Stimulated activated naive CD8-positive, alpha-beta T cell treated with anti-CD3 and anti-CD28 coated beads, Interleukin-15, Interleukin-2, amounts not matched to agents 100 U/mL and 50 U/mL, for 24 hours (primary cell): ENCODE data around the gene GJA8.
"Not testable (repeated sequence)": the region's sequence is repeated elsewhere in the genome, so short reads cannot be mapped to it uniquely, and the experiment has no call there.

Experiments used
- ATAC-seq: fragments of 150-1000 bp; cut with Tn5 transposase; one replicate; pipeline ENCODE4 v1.10.0; 2021
- DNase-seq: peaks from one replicate; pipeline ENCODE4 v3.0.0; 2021

The GJA8 gene

DNA sequence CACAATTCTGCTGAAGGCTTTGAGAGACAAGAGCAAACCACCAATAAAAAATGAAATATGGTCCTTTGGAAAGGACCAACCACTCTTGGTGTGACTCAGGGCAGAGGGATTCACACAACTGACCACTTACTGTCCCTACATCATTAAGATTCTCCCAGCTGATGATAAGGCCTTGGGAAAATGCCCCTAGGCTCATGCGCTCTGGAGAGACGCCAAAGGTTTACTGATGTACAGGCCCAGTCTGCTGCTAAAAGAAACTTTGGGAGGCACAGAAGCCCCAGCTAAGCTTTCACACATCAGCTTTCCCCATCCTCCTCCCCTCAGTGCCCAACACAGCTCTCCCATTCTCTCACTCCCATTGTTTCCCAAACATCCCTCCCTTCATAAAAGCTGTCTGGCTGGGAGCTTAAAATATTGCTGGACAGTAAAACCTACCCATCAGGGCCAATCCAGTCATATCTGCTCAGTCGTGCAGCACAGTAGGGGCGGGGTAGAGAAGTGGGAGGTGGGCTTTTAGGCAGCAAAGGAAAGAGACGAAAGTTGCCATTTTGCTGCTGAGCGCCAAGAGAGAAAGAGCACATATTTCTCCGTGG, at the start of gene GJA8:
Gene GJA8, plus strand, starts transcription at position 543 of the 593 bp plus-strand sequence. CDS start 5,161 bp downstream, outside the sequence.
- ATAC-seq (no peak), DNase-seq (no peak)

DNA sequence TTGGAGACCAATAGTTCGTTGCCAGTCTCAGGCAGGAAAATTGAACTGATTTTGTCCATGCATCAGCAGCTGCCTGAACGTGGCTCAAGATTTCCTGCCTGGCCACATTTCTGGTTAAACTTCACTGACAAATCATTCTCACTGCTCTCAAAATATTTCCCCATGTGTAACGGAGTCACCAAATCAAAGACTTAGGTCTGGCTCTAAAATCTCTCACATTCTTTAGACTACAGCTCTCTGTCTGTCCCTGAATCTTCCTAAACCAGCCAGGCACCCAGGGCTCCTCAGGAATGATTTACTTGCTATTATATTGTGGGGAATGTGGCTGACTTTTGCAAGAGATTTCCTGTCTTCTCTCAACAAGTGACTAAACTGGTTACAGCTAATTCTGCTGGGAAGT, 49.2 kb upstream of the GJA8 start:
- DNase-seq, result no peak
- no peak for ATAC-seq

DNA sequence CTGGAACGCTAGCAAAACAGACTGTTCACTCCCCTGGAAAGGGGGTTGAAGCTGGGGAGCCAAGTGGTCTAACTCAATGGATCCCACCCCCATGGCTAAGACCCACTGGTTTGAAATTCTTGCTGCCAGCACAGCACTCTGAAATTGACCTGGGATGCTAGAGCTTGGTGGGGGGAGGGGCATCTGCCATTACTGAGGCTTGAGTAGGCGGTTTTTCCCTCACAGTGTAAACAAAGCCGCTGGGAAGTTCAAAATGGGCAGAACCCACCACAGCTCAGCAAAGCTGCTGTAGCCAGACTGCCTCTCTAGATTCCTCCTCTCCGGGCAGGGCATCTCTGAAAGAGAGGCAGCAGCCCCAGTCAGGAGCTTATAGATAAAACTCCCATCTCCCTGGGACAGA, 47.6 kb upstream of the GJA8 start:
- not testable (repeated sequence) for DNase-seq, ATAC-seq

DNA sequence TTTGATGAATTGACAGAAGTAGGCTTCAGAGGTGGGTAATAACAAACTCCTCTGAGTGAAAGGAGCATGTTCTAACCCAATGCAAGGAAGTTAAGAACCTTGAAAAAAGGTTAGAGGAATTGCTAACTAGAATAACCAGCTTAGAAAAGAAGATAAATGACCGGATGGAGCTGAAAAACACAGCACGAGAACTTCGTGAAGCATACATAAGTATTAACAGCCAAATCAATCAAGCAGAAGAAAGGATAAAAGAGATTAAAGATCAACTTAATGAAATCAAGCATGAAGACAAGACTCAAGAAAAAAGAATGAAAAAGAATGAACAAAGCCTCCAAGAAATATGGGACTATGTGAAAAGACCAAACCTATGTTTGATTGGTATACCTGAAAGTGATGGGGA, 46.6 kb upstream of the GJA8 start:
- not testable (repeated sequence) for ATAC-seq, DNase-seq

DNA sequence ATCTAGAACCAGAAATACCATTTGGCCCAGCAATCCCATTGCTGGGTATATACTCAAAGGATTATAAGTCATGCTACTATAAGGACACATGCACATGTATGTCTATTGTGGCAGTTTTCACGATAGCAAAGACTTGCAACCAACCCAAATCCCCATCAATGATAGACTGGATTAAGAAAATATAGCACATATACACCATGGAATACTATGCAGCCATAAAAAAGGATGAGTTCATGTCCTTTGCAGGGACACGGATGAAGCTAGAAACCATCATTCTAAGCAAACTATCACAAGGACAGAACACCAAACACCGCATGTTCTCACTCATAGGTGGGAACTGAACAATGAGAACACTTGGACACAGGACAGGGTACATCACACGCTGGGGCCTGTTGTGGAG, 35.4 kb upstream of the GJA8 start:
- not testable (repeated sequence) for ATAC-seq, DNase-seq

DNA sequence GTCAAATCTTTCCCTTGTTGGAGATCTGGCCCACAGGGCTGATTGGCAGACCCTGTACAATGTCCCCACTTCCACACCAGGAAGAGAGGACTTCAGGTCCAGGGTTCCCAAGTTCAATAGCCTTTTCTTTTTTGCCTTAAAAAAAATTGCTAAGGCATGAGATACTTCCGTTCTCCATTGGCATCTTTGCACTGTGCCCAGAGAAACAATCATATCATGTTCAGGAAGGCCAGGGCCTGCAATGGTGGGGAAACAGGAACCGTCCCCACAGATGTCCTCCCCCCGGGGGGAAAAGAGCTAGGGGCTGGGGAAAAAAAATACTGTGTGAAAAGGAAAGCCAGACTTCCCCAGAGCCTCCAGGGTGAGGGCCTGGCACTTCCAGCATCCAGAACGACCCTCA, 24.6 kb upstream of the GJA8 start:
- ATAC-seq, result no peak
- no peak for DNase-seq

DNA sequence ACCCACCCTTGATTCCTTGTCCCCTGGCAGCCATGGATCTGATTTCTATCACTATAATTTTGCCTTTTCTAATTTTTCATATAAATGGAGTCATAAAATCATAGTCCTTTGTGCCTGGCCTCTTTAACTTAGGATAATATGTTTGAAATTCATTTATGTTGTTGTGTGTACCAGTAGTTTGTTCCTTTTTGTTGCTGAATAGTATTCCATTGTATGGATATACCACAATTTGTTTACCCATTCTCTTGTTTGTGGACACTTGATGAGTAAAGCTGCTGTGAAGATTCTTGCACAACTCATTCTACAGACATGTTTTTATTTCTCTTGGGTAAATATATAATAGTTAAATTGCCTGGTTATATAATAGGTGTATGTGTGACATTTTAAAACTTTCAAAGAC, 22.7 kb upstream of the GJA8 start:
- ATAC-seq, result no peak

DNA sequence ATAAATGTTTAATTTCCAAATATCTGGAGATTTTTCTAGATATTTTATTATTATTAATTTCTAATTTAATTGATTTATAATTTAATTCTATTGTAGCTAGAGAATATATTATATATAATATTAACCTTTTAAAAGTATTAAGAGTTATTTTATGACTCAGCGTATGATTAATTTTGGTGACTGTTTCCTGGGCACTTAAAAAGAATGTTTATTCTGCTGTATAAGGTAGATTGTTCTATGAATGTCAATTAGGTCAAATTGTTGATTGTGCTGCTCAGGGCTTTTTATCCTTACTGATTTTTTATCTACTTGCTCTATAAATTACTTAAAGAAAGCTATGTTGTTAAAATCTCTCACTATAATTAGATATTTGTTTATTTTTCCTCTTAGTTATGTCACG, 20.1 kb upstream of the GJA8 start:
- ATAC-seq, result no peak
- no peak for DNase-seq

More for the DNA sequence above, 22.7 kb upstream of the GJA8 start:
- no peak for DNase-seq

DNA sequence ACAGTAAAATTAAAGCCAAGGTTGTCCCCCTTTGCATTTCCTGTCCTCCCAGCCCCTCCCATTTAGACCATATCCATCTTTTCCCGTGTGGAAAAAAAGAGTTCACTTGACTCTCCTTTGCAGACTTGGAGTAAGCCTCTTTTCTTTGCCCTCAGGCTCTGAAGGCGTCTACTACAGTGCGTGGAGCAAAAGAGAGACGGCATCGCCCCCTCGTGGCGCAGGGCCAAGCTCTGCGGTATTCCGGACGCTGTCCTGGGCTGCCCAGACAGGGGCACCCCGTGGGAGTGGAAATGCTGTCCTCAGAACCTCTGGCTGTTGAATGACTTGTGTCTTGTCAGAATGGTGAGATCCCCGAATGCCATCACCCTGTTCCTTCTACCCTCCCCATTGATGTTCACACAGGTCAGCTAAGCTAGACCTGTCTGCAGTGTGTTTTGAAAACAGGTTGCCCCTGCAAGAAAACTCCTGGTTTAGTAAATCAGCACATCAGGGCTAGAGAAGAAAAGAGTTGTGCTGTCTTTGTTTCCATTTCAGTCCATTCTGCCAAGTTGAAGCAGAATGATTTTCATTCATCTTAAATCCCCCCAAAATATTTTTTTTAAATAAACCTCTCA, 12.3 kb upstream of the GJA8 start:
- DNase-seq (peak; percentile 77), ATAC-seq (peak; percentile 86)

DNA sequence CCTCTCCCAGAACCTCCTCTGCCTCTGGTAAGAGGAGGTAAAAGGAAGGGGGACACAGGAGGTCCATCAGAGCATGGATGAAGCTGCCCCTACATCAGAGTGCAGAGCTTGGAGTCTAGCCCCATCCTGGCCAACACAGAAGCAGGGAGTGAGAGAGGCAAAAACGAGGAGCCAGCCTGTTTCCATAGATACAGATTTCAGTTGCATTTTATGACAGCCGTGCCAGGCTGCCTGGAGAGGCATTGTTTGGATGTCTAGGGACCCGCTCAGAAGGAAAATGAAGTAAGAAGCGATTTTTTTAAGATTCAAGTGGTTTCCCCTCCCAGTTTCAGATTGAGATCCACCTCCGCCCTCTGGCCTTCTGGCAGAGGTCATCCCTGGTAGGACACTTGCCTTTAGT, 11.5 kb upstream of the GJA8 start:
- no peak for DNase-seq
- ATAC-seq, result no peak

DNA sequence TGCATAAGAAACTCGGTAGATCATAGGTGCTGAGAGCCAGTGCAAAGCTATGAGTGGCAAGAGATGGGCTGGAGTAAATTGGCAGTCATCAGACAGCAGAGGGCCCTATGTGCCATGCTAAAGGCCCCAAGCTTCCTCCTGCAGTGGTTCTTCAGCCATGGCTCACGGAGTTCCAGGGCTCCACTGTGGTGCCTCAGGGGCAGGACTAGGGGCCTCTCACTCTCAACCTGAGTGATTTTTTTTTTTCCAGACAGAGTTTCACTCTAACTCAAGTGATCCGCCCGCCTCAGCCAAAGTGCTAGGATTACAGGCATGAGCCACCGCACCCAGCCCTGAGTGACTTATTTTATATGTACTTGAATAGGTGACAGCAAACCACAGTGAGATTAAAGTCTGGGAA, 10.4 kb upstream of the GJA8 start:
- ATAC-seq (peak; percentile 47), DNase-seq (peak; percentile 5)

DNA sequence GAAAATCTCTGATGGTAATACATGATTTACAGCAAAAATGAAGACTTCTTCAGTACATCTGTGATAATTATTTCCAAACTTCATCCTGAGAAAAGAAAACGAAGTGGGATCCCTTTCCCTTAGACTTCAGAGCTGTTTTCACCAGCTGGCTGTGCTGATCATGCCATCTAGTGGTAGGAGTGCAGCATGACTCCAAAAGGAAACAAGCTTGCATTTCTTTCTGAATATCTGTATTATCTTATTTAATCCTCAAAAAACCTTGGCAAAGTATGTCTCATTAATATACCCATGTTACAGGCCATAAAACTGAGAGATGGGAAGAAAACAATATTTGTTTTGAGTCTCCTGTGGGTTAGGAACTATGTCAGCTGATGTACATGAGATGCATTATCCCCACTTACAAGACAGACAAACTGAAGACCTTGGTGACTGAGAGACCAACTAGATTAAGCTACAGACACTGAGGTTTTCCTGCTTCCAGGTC, 9.8 kb upstream of the GJA8 start:
- DNase-seq, result peak; percentile 23
- ATAC-seq, result no peak

DNA sequence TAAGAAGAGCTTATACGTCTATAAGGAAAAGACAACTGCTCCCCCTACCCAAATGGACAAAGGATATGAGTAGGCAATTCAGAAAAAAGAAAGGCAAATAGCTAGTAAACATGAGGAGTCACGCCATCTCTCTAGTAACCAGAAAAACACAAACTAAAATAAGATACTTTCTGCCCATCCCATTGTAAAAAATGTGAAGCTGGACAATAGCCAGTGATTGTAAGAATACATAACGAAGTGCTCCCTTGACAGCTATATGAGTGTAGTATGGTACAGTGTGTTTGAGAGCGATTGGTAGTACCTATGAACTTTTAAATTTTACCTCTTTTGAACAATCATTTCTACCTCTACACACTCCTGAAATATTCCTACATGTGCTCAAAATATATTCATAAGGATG, 7.5 kb upstream of the GJA8 start:
- no peak for ATAC-seq
- no peak for DNase-seq

DNA sequence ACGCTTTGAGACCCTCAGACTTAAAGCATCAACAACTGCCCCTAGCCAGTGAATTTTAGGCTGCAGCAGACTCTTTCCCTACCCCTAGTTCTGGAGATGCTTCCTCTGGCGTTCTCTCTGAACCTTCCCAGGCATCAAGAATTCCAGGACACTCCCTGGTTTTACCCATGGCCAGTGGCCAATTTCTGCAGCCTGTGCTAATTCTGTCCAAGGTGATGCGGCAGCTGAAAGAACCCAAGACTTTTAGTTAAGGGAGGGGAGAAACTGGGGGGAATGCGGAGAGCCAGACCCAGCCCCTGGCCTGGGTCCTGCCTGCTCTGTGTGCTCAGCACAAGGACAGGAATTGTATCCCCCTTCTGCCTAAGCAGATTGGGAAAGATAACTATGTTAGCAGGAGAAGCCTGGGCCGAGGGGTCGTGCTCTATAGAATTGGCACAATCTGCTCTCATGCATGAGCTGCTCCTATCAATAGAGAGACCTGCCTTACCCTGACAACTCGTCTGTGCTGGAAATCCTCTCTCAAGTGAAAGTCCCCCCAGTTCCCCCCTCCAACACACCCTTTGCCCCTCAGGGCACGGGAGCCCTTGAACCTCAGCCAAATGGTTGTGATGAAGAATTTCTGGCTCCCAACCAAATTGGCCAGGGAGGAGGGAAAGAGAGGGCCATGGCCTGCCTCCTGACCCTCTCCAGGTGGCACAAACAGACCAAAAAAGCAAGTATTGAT, 5.4 kb upstream of the GJA8 start:
- no peak for ATAC-seq
- no peak for DNase-seq

DNA sequence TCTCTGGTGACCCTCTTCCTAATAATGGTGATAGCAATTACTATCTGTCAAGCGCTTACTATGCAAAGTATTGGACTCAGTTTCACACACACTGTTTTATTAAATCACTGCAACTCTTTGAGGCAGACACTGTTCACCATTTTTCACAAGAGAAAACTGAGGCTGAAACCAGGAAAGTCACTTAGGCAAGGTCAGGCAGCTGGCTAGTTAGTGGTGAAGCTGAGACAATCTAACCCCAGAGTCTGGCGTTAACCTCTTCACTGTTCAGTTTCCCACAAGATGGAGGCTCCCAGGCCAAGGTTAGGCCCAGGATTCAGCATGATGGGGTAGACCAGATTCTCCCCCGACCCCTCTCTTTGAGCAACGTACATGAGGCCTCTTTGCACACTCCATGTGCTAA, 4.8 kb upstream of the GJA8 start:
- DNase-seq (no peak), ATAC-seq (no peak)

DNA sequence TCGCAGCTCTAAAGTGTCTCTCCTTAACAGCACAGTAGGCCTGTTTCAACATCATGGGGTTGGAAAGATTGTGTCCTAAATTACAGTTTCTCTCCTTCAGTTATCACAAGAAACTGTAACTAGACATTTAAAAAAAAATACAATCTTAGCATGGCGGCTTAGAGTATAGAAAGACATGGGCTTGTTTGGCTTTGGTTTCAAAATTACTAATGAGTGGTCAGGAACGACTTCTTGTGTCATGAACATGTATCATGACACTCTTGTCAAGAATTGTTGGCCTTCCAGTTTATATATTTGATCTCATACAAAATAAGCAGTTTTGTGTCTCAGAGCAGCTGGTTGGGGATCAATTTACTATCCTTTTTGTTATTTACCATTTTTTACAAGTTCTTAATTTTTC, 2.1 kb downstream of the GJA8 start:
- no peak for DNase-seq
- ATAC-seq, result peak; percentile 32

DNA sequence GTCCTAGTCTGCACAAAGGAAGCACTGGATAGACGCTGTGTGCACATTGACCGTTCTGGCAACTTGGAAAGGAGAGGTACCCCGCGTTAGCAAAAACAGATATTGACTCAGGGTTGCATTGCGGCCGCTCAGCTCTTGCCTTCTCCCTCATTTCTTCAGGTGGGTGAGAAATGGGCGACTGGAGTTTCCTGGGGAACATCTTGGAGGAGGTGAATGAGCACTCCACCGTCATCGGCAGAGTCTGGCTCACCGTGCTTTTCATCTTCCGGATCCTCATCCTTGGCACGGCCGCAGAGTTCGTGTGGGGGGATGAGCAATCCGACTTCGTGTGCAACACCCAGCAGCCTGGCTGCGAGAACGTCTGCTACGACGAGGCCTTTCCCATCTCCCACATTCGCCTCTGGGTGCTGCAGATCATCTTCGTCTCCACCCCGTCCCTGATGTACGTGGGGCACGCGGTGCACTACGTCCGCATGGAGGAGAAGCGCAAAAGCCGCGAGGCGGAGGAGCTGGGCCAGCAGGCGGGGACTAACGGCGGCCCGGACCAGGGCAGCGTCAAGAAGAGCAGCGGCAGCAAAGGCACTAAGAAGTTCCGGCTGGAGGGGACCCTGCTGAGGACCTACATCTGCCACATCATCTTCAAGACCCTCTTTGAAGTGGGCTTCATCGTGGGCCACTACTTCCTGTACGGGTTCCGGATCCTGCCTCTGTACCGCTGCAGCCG, 5.4 kb downstream of the GJA8 start:
- no peak for ATAC-seq
- DNase-seq, result no peak

DNA sequence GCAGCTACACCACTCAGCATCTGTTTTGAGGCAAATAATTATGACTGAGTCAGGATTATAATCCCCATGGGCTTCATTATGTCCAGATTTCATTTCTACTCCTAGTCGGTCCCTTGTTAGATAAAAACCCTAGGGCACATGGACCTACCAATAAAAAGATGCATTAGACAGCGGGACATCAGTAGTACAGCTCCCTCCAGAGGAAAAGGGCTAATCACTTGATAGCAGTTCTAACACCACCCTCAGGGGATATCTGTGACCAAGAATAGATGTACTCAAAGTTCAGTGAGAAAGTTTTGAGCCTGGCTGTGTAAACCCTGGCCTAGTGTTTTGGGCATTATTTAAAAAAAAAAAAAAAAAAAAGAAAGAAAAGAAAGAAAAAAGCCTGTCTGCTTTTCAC, 10.0 kb downstream of the GJA8 start:
- no peak for DNase-seq
- no peak for ATAC-seq

DNA sequence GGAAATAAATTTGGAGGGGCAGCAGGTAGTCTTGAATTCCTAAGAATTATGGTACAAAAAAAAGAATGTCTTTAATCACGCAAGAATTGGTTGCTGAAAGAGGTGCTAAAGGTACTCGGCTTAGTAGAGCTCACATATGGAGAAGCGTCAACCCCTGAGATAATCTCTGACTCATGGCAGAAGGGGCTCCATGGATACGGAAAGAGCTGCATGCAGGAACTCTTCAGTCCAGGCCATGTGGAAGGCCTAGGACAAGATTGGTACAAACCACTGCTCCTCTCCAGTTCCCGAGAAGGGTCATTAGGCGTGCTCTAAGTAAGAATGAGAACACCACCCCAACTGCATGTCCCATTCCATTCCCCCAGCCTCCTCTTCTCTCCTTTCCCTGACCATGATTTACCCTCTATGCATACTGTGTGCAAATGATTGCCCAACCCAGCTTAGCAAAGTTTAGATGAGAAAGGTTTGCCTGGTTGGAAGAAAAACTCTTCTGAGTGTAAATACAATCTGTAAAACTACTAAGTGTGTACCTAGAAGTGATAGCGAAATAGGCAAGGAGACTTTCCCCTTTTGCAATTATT, 10.9 kb downstream of the GJA8 start:
- ATAC-seq, result no peak
- no peak for DNase-seq

DNA sequence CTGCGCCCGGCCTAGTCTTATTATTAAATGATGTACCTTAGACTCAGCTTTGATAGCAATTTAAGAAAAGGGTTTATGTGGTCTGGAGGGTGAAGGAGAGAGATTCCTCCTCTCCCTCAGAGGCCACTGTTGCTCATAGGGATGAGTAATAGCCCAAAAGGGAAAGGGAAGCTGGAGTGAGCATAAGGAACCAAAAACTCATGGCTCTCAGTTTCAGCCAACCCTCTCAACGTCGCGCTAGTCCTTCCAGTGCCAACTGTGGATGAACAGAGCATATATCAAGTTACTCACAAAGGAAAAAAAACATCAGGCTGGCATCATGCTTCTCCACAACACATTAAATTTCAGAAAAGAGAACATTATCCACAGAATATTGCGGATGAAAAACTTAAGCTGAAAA, 17.3 kb downstream of the GJA8 start:
- DNase-seq (no peak), ATAC-seq (no peak)

DNA sequence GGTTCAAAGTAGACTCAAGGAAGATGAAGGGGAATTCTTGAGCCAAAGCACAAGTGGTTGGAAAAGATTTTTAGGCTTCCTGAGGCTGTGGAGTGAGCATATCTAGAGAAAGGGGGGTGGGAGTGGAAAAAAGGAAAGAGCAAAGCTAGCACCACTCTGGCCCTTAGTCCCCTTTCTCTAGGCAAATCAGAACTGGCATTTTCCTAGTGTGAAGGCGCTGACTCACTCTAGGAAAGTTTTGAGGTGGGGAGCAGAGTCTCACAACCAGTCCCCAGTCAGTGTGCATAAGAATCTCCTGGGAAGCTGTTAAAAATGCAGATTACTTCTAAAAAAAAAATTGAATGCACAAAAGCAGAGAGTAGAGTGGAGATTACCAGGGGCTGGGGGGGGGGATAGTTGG, 22.2 kb downstream of the GJA8 start:
- ATAC-seq (no peak), DNase-seq (no peak)

DNA sequence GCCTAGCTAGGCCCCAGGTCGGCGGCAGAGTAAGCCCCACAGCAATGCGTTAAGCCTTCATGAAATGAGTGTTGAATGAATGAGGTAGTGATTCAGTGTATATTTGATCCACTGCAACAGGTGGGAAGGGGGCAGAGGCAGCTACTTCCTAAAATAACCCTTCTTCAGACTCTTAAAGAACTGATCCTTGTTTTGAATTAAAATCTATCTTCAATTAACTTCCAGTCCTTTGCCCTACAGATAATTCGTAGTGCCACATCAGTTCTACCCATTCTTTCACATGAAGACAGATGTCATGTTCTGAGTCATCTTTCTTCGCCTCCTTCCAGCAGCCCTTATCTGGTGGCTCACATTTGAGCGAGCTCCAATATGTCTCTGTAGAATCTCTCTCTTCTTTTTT, 24.6 kb downstream of the GJA8 start:
- DNase-seq, ATAC-seq: not testable (repeated sequence)
